DND-41 (cell line): ENCODE measurements around the gene RYR3.
A peak's percentile ranks its signal among the peaks of the same experiment; 100 is the strongest.

Source experiments
- ATAC-seq: fragments of 200-7000 bp; cut with Tn5 transposase; 3 replicates; pipeline ENCODE4 v1.9.1; 2021; ENCODE audit warnings: low read depth; ENCODE audit not compliant: insufficient read depth
- DNase-seq: peaks from one replicate; pipeline ENCODE4 v3.0.0-alpha.2; 2020
- H2AFZ ChIP-seq: 2 replicates; pipeline ENCODE4 v1.6.0; 2012; ENCODE audit warnings: low read depth, low read length
- H3K27ac ChIP-seq: 2 replicates; pipeline ENCODE4 v1.5.1; 2012; ENCODE audit warnings: low read length, inconsistent platforms
- H3K27me3 ChIP-seq: fragments of 200-600 bp; sonication (generic); 2 replicates; pipeline ENCODE4 v1.6.0; 2012; ENCODE audit warnings: low read length, mild to moderate bottlenecking, inconsistent platforms; ENCODE audit not compliant: insufficient read depth, poor library complexity
- H3K36me3 ChIP-seq: 2 replicates; pipeline ENCODE4 v1.5.1; 2012; ENCODE audit warnings: low read length, inconsistent platforms; ENCODE audit not compliant: insufficient read depth
- H3K4me1 ChIP-seq: 2 replicates; pipeline ENCODE4 v1.5.1; 2012; ENCODE audit warnings: mild to moderate bottlenecking, low read length; ENCODE audit not compliant: insufficient read depth
- H3K4me2 ChIP-seq: 2 replicates; pipeline ENCODE4 v1.6.0; 2012; ENCODE audit warnings: mild to moderate bottlenecking, moderate library complexity, low read length, inconsistent platforms; ENCODE audit not compliant: insufficient read depth
- H3K4me3 ChIP-seq, 2 experiments: fragments of 200-600 bp in 1 of 2; shearing (Covaris generic) in 1 of 2; 2 replicates each; pipeline ENCODE4 v1.5.1; 2012 to 2016; ENCODE audit warnings: inconsistent platforms in 2 of 2, low read length in 2 of 2, mild to moderate bottlenecking in 2 of 2, low read depth in 1 of 2, moderate library complexity in 1 of 2
- H3K79me2 ChIP-seq: 2 replicates; pipeline ENCODE4 v1.6.0; 2012; ENCODE audit warnings: low read length, inconsistent platforms; ENCODE audit not compliant: insufficient read depth
- H3K9ac ChIP-seq: 2 replicates; pipeline ENCODE4 v1.6.0; 2012; ENCODE audit warnings: low read depth, mild to moderate bottlenecking, inconsistent platforms, low read length, moderate library complexity
- H3K9me3 ChIP-seq: 2 replicates; pipeline ENCODE4 v1.5.1; 2012; ENCODE audit warnings: low read length, moderate library complexity, mild to moderate bottlenecking, inconsistent platforms; ENCODE audit not compliant: insufficient read depth, severe bottlenecking
- H4K20me1 ChIP-seq: 2 replicates; pipeline ENCODE4 v1.6.0; 2012; ENCODE audit warnings: low read length; ENCODE audit not compliant: insufficient read depth
- EZH2 ChIP-seq: IDR thresholded peaks from 3 replicates; pipeline ENCODE4 v1.6.1; 2012; ENCODE audit warnings: borderline replicate concordance, low read depth, mild to moderate bottlenecking, moderate library complexity, low read length, inconsistent platforms; ENCODE audit not compliant: severe bottlenecking
- TF ChIP-seq, protein P1 (sequence below): IDR thresholded peaks from 2 replicates; pipeline ENCODE4 v1.5.1; 2012; ENCODE audit warnings: borderline replicate concordance, low read length, moderate library complexity, mild to moderate bottlenecking; ENCODE audit not compliant: poor library complexity, severe bottlenecking; ENCODE audit errors: extremely low read depth

The RYR3 gene

DNA sequence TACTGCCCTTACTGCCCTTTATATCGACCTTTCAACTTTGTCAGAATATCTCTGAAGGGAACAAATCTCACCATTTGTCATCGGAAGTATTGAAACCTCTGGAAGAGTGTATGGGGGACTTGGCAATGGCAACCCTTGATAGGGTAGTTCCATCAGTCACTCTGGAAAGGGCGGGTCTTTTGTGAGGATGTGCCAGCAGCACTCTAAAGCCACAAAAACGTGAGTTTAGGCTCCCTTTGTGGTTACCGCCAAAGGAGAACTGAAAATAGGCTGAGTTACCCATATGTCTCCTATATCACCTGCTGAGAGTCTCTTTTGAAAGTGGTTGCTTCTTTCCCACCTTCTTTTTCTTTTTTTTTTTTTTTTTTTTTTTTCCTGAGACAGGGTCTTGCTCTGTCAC is 360.7 kb downstream of the RYR3 start:
- DNase-seq, result no peak
- ATAC-seq, result no peak; the same call in 2 of the 3 replicates
- Histone ChIP-seq H3K9ac (no peak overlapping the region), H3K27me3 (peaks cover 3% of the 10 kb centered on the region), H3K4me3 (no peak overlapping the region), H3K9me3 (no peaks in the 10 kb centered on the region), H2AFZ (no peak overlapping the region), H3K4me1 (no peaks in the 10 kb centered on the region), H3K4me2 (no peak overlapping the region), H3K79me2 (no peaks in the 10 kb centered on the region), H3K27ac (no peak overlapping the region), H3K36me3 (no peaks in the 10 kb centered on the region), H4K20me1 (no peaks in the 10 kb centered on the region)
- TF ChIP-seq, protein P1, sequence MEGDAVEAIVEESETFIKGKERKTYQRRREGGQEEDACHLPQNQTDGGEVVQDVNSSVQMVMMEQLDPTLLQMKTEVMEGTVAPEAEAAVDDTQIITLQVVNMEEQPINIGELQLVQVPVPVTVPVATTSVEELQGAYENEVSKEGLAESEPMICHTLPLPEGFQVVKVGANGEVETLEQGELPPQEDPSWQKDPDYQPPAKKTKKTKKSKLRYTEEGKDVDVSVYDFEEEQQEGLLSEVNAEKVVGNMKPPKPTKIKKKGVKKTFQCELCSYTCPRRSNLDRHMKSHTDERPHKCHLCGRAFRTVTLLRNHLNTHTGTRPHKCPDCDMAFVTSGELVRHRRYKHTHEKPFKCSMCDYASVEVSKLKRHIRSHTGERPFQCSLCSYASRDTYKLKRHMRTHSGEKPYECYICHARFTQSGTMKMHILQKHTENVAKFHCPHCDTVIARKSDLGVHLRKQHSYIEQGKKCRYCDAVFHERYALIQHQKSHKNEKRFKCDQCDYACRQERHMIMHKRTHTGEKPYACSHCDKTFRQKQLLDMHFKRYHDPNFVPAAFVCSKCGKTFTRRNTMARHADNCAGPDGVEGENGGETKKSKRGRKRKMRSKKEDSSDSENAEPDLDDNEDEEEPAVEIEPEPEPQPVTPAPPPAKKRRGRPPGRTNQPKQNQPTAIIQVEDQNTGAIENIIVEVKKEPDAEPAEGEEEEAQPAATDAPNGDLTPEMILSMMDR, result no peak
- no peak for TF ChIP-seq EZH2

- DNase-seq (no peak), ATAC-seq (no peak)
- no peaks in the 10 kb centered on the region for H3K4me1 ChIP-seq
- peaks cover 3% of the 10 kb centered on the region for H3K27me3 ChIP-seq
- H3K9ac ChIP-seq, result no peak overlapping the region
- TF ChIP-seq, protein P1, result peak; percentile 56
- TF ChIP-seq EZH2, result no peak
- no peak overlapping the region for H2AFZ ChIP-seq
- H3K79me2 ChIP-seq, result no peaks in the 10 kb centered on the region
- H4K20me1 ChIP-seq, result no peaks in the 10 kb centered on the region
- no peaks in the 10 kb centered on the region for H3K9me3 ChIP-seq
- H3K27ac ChIP-seq, result no peak overlapping the region
- no peaks in the 10 kb centered on the region for H3K36me3 ChIP-seq
- no peak overlapping the region for H3K4me2 ChIP-seq
- no peak overlapping the region for H3K4me3 ChIP-seq
Measured at GRCh38 chr15:33675246-33675645, 364.5 kb downstream of the RYR3 start.

DNA sequence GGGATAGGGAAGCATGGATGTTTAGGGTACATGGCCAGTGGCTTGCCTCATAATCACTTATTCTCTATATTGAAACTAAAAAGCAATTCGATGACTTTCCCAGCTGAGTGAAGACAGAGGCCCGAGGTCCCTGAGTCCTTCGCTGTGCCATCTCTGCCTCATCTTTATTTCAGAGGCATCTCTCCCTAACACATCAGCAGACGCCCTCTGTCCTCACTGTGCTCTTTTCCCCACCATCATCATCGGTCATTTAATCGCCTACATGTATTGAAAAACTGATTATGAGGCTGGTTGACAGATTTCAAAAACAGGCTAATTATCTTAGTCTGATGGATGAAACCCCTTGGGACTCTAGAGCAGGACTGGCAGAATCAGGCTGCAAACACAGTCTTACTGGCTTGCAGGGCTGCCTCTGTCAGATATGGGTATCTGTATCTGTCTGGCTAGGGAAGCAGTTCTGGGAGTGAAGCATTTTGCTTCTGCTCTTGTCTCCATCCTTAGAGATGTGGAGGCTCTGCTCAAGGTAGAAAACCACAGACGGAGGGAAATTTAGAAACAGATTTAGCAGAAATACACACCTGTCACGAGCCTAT is 366.6 kb downstream of the RYR3 start:
- H3K9ac ChIP-seq, result no peak overlapping the region
- H3K79me2 ChIP-seq, result no peaks in the 10 kb centered on the region
- H3K36me3 ChIP-seq, result no peaks in the 10 kb centered on the region
- DNase-seq (no peak), ATAC-seq (no peak)
- H3K27me3 ChIP-seq, result peaks cover 3% of the 10 kb centered on the region
- H4K20me1 ChIP-seq, result no peaks in the 10 kb centered on the region
- no peak overlapping the region for H3K4me3 ChIP-seq
- no peak overlapping the region for H3K27ac ChIP-seq
- H3K9me3 ChIP-seq, result no peaks in the 10 kb centered on the region
- H3K4me2 ChIP-seq, result no peak overlapping the region
- no peak overlapping the region for H2AFZ ChIP-seq
- H3K4me1 ChIP-seq, result no peaks in the 10 kb centered on the region
- TF ChIP-seq EZH2, result no peak
- TF ChIP-seq, protein P1, result no peak

- Histone ChIP-seq H3K9me3 (no peaks in the 10 kb centered on the region), H3K27ac (no peak overlapping the region), H2AFZ (no peak overlapping the region), H3K4me1 (no peaks in the 10 kb centered on the region), H3K36me3 (no peaks in the 10 kb centered on the region), H3K79me2 (no peaks in the 10 kb centered on the region), H4K20me1 (no peaks in the 10 kb centered on the region), H3K9ac (no peak overlapping the region), H3K27me3 (peaks cover under 1% of the 10 kb centered on the region), H3K4me3 (no peak overlapping the region), H3K4me2 (no peak overlapping the region)
- ATAC-seq, result no peak
- no peak for TF ChIP-seq EZH2
- TF ChIP-seq, protein P1, result no peak
- DNase-seq, result no peak
Measured at GRCh38 chr15:33678176-33678575, 367.4 kb downstream of the RYR3 start.
